GM12874 (cell line): ENCODE measurements around the gene FAM9C.

ENCODE experiments used
- CTCF ChIP-seq: IDR thresholded peaks from 2 replicates; pipeline ENCODE4 v1.5.1; 2011; ENCODE audit warnings: low read depth, mild to moderate bottlenecking, control low read depth, low read length, moderate library complexity; ENCODE audit not compliant: insufficient read depth

The FAM9C gene

GRCh38 chrX:12993826-12994225, 50.6 kb downstream of the FAM9C start:
- no peak for TF ChIP-seq CTCF

DNA sequence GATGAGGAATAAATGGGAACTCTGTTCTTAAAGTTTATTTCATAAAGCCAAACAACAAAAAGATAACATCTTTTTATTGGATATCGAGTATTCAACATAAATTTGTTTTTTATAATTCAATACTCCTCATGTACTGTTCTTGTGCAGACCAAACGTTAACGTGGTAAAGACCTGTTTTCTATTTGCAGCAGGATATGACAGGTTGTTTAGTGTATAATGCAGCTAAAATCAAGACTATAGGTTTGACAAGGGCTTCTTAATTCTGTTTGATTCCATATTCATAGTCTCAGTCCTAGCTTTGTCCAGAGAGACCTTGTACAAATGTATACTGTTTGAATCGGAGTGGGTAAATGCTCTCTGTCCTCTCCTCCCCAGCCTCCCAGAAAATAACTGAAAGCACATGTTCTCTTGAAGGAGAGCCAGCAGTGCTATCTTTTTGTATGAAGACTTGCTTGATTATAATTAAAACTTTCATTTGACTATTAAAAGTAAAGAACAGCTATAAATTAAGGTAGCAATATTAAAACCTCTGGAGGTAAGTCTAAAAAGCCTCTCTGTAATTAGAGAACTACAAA, 51.8 kb downstream of the FAM9C start:
- TF ChIP-seq CTCF: no peak

- TF ChIP-seq CTCF: no peak
Measured at GRCh38 chrX:12991575-12991974, 52.8 kb downstream of the FAM9C start.

DNA sequence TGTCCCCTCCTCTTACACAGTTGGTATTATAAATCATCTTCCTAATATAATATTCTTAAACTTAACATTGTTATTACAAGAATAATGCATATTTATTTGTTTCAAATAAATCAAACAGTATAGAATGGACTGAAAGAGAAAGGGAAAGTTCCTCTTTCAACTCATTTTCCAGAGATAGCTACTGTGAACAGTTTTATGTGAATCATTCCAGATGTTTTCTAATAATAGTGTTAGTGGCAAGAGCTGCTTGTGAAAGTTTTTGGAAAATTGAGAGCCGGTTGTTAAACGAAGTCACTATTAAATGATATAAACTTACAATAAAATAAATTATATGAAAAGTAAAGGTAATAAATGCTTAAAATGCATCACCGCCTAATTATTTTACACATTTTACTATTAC, 55.0 kb downstream of the FAM9C start:
- no peak for TF ChIP-seq CTCF

DNA sequence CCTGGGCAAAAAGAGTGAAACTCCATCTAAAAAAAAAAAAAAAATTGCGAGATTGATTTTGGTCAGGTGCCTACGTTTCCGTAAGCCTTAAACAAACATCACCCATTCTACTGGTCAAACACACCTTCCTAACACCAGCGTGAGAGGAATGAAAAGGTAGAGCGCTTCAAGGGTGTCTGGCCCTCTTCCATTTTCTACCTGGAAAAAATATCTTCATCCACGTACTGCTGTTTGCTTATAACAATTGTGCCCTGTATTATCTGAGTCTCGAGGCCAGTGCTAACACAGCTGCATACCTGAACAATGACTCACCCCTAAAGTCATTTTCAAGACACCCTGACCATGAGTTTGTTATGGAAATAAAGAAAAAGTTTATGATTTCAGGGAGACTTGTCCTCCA, 55.6 kb downstream of the FAM9C start:
- TF ChIP-seq CTCF: no peak

GRCh38 chrX:12987900-12988594, 56.4 kb downstream of the FAM9C start:
- no peak for TF ChIP-seq CTCF

DNA sequence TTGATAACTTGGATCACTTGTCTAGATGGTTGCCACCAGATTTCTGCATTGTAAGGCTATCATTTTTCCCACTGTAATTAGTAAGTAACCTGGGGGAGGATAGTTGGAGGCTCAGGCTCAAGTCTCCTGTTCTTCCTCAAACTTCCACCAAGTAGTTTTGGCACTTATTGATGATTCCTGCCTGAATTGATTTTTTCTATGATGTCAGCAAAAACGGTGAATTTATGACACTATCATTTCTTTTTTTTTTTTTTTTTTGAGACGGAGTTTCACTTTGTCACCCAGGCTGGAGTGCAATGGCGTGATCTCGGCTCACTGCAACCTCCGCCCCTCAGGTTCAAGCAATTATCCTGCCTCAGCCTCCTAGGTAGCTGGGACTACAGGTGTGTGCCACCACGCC, 57.1 kb downstream of the FAM9C start:
- no peak for TF ChIP-seq CTCF
